ENCODE data around the gene PEX6.
A peak's percentile ranks its signal among the peaks of the same experiment; 100 is the strongest.
"Not testable (repeated sequence)": the region's sequence is repeated elsewhere in the genome, so short reads cannot be mapped to it uniquely, and the experiment has no call there.

The PEX6 gene

DNA sequence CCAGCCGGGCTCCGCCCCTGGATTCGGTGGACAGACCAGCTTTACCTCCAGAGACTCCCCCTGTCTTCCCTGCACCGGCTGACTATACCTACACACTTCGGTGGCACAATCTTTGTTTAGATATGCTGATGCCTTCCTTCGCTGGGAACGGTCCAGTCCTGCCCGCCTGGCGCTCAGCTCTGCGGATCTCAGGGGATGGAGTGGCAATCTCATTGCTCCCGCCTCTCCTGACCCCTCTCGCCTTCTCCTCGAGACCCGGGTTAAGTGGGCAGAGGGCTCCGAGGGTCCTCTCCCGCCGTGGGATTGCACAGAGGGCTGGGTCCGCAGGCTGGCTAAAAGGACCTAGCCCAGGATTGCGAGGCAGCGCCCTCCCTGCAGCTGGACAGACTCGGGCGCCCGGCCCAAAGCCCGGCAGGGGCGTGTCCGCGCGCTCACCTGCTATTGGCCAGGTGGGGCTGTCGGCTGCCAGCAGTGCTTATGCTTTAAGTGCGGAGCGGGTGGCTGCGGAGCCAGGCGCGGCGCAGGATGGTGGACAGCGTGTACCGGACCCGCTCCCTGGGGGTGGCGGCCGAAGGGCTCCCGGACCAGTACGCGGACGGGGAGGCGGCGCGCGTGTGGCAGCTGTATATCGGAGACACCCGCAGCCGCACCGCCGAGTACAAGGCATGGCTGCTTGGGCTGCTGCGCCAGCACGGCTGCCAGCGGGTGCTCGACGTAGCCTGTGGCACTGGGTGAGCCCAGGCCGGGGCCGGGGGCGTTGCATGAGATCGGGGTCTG, 18.6 kb downstream of the PEX6 start, which contains the start of gene GNMT:
TSS of gene GNMT (plus strand) at position 512 of the 777 bp plus-strand sequence. CDS start at position 526, 14 bp downstream.
- peak within 1 kb of the TSS; percentile 44 for H3K4me3 ChIP-seq (ENCODE audit: low read depth, low read length)
- TF ChIP-seq, protein P1, sequence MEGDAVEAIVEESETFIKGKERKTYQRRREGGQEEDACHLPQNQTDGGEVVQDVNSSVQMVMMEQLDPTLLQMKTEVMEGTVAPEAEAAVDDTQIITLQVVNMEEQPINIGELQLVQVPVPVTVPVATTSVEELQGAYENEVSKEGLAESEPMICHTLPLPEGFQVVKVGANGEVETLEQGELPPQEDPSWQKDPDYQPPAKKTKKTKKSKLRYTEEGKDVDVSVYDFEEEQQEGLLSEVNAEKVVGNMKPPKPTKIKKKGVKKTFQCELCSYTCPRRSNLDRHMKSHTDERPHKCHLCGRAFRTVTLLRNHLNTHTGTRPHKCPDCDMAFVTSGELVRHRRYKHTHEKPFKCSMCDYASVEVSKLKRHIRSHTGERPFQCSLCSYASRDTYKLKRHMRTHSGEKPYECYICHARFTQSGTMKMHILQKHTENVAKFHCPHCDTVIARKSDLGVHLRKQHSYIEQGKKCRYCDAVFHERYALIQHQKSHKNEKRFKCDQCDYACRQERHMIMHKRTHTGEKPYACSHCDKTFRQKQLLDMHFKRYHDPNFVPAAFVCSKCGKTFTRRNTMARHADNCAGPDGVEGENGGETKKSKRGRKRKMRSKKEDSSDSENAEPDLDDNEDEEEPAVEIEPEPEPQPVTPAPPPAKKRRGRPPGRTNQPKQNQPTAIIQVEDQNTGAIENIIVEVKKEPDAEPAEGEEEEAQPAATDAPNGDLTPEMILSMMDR (IDR thresholded peaks at IDR 0.05; ENCODE audit: low read depth, low read length) = no peak

DNA sequence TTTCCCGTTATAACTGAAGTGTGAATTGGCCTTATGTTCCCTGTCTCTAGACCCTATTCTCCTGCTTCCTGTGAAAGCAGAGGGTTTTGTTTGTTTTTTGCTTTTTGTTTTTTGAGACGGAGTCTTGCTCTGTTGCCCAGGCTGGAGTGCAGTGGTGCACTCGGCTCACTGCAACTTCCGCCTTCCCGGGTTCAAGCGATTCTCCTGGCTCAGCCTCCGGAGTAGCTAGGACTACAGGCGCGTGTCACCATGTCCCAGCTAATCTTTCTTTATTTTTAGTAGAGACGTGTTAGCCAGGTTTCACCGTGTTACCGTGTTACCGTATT, 19.1 kb downstream of the PEX6 start:
- no peak overlapping the region for H3K4me3 ChIP-seq (ENCODE audit: low read depth, low read length)
- TF ChIP-seq, protein P1 (IDR thresholded peaks at IDR 0.05; ENCODE audit: low read depth, low read length) = no peak

DNA sequence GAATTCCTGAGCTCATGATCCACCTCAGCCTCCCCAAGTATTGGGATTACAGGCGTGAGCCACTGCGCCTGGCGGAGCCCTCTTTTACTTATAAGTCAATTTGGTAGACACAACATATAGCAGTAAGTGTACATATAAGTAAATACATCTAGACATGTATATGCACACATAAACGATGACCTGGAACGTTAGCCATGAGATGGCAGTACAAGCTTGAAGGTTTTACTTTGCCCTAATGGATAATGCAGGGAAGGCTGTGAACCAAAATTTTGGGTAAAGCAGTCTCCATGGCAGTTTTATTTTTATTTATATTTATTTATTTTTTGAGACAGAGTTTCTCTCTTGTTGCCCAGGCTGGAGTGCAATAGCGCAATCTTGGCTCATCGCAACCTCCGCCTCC, 20.9 kb downstream of the PEX6 start:
- TF ChIP-seq, protein P1 (IDR thresholded peaks at IDR 0.05; ENCODE audit: low read depth, low read length) = no peak
- H3K4me3 ChIP-seq (ENCODE audit: low read depth, low read length) = no peak overlapping the region

DNA sequence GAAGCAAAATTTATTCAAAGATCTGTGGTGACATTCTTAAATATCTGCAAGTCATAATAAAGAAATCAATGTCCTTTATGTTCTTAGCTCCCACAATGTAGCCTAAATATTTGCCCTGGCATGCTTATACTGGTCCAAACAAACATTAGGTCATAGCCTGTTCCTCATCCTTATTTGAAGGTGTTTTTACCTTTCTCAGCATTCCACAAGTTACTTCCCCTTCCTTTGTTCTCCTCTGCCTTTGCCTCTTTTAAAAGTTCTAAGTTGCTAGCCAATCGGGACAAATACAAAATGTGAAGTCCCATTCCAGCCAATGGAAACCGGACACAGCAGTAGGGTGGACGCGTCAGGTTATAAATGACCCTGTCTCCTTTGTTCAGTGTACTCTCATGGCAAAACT, 24.6 kb downstream of the PEX6 start:
- not testable (repeated sequence) for H3K4me3 ChIP-seq (ENCODE audit: low read depth, low read length)

DNA sequence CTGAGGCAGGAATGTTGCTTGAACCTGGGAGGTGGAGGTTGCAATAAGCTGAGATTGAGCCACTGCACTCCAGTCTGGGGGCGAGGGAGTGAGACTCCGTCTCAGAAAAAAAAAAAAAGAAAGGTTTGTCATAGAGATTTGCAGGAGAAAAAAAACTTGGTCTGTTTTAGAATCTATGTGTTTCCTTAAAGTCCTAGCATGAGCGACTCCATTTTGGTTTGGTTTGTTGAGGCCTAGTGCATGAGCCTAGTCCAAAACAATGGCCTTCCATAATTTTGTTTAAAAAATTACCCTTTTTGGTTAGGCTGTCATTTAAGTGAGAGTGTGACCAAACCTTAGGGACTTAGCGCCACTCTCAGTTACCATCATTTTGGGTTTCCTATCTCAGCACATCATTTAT, 26.6 kb downstream of the PEX6 start:
- H3K4me3 ChIP-seq (ENCODE audit: low read depth, low read length) = no peak overlapping the region
- TF ChIP-seq, protein P1 (IDR thresholded peaks at IDR 0.05; ENCODE audit: low read depth, low read length) = no peak

DNA sequence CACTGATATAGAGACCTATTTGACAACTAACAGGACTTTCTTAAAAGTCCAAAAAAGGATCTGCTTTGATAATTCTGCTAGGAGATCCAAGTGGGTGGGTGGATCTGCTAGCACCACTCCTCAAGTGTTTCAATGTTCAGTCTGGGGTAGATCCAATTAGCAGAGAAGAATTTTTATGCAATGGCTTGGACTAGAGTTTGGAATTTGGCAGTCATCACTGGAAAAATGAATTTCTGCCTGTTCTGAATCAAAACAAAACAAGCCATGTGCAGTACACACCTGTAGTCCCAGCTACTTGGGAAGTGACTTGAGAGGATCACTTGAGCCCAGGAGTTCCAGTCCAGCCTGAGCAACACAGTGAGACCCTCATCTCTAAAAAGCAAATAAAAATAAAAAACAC, 31.0 kb downstream of the PEX6 start:
- TF ChIP-seq, protein P1 (IDR thresholded peaks at IDR 0.05; ENCODE audit: low read depth, low read length) = no peak
- H3K4me3 ChIP-seq (ENCODE audit: low read depth, low read length) = no peak overlapping the region

DNA sequence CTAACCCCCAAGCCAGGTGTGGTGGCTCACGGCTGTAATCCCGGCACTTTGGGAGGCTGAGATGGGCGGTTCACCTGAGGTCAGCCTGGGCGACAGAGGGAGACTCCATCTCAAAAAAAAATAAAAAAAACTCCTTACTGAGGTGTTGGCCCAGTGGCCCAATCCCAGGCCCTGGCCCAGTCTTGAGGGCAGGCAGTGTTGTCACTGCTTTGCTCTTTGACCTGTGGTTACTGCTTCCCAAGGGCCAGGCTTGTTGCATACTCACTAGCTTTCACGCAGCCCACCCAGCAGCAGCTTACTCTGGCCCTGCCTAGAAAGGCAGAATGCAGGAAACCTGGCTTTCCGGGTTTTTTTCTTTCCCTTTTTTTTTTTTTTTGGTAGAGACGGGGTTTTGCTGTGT, 36.5 kb downstream of the PEX6 start:
- TF ChIP-seq, protein P1 (IDR thresholded peaks at IDR 0.05; ENCODE audit: low read depth, low read length) = no peak
- no peak overlapping the region for H3K4me3 ChIP-seq (ENCODE audit: low read depth, low read length)

DNA sequence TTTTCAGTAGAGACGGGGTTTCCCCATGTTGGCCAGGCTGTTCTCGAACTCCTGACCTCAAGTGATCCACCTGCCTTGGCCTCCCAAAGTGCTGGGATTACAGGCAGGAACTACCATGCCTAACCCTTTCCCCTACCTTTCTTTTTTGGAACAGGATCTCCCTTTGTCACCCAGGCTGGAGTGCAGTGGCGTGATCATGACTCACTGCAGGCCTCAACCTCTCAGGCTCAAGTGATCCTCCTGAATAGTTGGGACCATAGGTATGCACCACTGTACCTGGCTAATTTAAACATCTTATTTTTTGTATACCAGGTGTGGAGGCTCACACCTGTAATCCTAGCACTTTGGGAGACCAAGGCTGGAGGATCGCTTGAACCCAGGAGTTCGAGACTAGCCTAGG, 37.6 kb downstream of the PEX6 start:
- not testable (repeated sequence) for H3K4me3 ChIP-seq (ENCODE audit: low read depth, low read length)
